ENCODE measurements around the gene GHDC.
"Not testable (repeated sequence)": the region's sequence is repeated elsewhere in the genome, so short reads cannot be mapped to it uniquely, and the experiment has no call there.

GHDC gene

GRCh38 chr17:42191275-42191608 lies 3.1 kb downstream of the GHDC start:
- no peak overlapping the region for H3K27ac ChIP-seq (ENCODE audit: low read depth, low read length, severe bottlenecking)
- H3K4me3 ChIP-seq (ENCODE audit: extremely low read depth, insufficient read depth, low read length, poor library complexity, severe bottlenecking): no peak overlapping the region
- no peaks in the 10 kb centered on the region for H3K9me3 ChIP-seq (ENCODE audit: control insufficient read depth, low read length)
- 84 to 87% methylated on average over 5 of the region's 5 CpGs for WGBS, 2 experiments (ENCODE audit: insufficient coverage in 2 of 2)
- no peaks in the 10 kb centered on the region for H3K36me3 ChIP-seq (ENCODE audit: control insufficient read depth, insufficient read depth, low read length)
- no peaks in the 10 kb centered on the region for H3K4me1 ChIP-seq (ENCODE audit: control insufficient read depth, insufficient read depth, low read length, poor library complexity, severe bottlenecking)

- H3K36me3 ChIP-seq (ENCODE audit: control insufficient read depth, insufficient read depth, low read length): no peaks in the 10 kb centered on the region
- no peak overlapping the region for H3K4me3 ChIP-seq (ENCODE audit: extremely low read depth, insufficient read depth, low read length, poor library complexity, severe bottlenecking)
- H3K4me1 ChIP-seq (ENCODE audit: control insufficient read depth, insufficient read depth, low read length, poor library complexity, severe bottlenecking): peaks cover under 1% of the 10 kb centered on the region
- H3K27ac ChIP-seq (ENCODE audit: low read depth, low read length, severe bottlenecking): no peak overlapping the region
- H3K9me3 ChIP-seq (ENCODE audit: control insufficient read depth, low read length): no peaks in the 10 kb centered on the region
- WGBS, 2 experiments (ENCODE audit: insufficient coverage in 2 of 2): 88 to 89% methylated on average over 9 to 13 of the region's 17 CpGs
Observed at GRCh38 chr17:42190491-42191274, 3.6 kb downstream of the GHDC start.

GRCh38 chr17:42189651-42189965 lies 4.7 kb downstream of the GHDC start:
- H3K27ac ChIP-seq (ENCODE audit: low read depth, low read length, severe bottlenecking): no peak overlapping the region
- H3K4me1 ChIP-seq (ENCODE audit: control insufficient read depth, insufficient read depth, low read length, poor library complexity, severe bottlenecking): peaks cover 5% of the 10 kb centered on the region
- WGBS, 2 experiments (ENCODE audit: insufficient coverage in 2 of 2): 76 to 92% methylated on average over 4 to 5 of the region's 11 CpGs
- H3K9me3 ChIP-seq (ENCODE audit: control insufficient read depth, low read length): no peaks in the 10 kb centered on the region
- H3K36me3 ChIP-seq (ENCODE audit: control insufficient read depth, insufficient read depth, low read length): no peaks in the 10 kb centered on the region
- H3K4me3 ChIP-seq (ENCODE audit: extremely low read depth, insufficient read depth, low read length, poor library complexity, severe bottlenecking): no peak overlapping the region

DNA sequence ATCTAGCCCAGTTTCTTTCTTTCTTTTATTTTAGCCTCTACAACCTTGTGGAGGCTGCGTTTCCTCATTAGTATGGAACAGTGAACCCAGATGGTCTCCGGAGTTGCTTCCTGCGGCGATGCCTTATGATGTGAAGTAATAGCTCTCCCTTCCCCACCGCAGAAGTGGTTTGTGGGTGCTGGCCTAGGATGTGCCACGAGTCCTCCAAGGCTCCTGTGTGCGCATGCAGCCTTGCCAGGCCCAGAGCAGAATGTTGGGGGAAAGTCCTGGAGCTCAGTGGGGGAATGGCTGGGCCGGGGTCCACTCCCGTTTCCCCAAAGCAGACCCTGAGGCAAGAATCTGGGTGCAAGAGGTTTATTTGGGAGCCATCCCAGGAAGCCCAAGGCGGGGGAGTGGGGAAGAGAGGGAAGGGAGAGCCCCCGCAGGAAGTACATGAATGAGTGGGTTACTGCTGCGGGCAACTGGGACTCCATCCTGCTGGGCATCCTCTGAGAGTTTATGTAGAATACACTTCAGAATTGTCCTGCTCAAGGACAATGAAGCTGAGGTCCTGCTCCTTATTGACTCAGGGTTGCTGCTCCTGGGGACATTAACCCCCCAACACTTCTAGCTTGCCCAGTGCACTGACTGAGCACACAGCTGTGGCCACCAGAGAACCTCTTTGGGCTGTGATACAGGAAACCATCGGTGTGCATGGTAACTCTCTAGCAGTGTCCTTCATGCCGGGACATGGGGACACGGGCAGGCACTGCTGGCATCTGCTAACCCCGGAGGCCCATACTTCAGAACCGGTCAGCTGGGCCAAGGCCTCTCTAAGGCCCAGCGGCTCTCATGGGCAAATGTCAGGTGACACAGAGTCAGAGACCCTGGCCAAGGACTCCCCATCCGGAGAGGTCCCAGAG lies 5.3 kb downstream of the GHDC start:
- Histone ChIP-seq H3K4me1 (ENCODE audit: control insufficient read depth, insufficient read depth, low read length, poor library complexity, severe bottlenecking) (peaks cover 6% of the 10 kb centered on the region), H3K36me3 (ENCODE audit: control insufficient read depth, insufficient read depth, low read length) (no peaks in the 10 kb centered on the region), H3K9me3 (ENCODE audit: control insufficient read depth, low read length) (no peaks in the 10 kb centered on the region), H3K4me3 (ENCODE audit: extremely low read depth, insufficient read depth, low read length, poor library complexity, severe bottlenecking) (no peak overlapping the region), H3K27ac (ENCODE audit: low read depth, low read length, severe bottlenecking) (no peak overlapping the region)
- 93 to 96% methylated on average over 16 to 18 of the region's 19 CpGs for WGBS, 2 experiments (ENCODE audit: insufficient coverage in 2 of 2)

DNA sequence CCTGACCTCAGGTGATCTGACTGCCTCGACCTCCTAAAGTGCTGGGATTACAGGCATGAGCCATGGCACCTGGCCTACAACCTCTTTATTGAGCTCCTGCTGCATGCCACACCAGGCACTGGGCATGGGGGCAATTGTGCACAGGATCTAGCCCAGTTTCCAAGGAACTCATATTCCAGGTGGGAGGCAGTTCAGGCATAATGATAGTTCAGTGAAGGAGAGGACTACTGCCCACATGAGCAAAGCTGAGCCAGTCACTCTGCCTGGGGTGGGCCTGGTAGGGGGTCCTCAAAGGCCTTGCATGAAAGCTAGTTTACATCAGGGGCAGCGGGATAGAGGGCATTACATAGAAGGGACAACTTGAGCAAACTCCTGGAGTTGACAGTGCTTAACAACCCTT lies 6.5 kb downstream of the GHDC start:
- 63 to 93% methylated on average over 2 of the region's 2 CpGs for WGBS, 2 experiments (ENCODE audit: insufficient coverage in 2 of 2)
- Histone ChIP-seq H3K27ac (ENCODE audit: low read depth, low read length, severe bottlenecking) (no peak overlapping the region), H3K9me3 (ENCODE audit: control insufficient read depth, low read length) (no peaks in the 10 kb centered on the region), H3K36me3 (ENCODE audit: control insufficient read depth, insufficient read depth, low read length) (no peaks in the 10 kb centered on the region), H3K4me1 (ENCODE audit: control insufficient read depth, insufficient read depth, low read length, poor library complexity, severe bottlenecking) (peaks cover 9% of the 10 kb centered on the region), H3K4me3 (ENCODE audit: extremely low read depth, insufficient read depth, low read length, poor library complexity, severe bottlenecking) (no peak overlapping the region)

DNA sequence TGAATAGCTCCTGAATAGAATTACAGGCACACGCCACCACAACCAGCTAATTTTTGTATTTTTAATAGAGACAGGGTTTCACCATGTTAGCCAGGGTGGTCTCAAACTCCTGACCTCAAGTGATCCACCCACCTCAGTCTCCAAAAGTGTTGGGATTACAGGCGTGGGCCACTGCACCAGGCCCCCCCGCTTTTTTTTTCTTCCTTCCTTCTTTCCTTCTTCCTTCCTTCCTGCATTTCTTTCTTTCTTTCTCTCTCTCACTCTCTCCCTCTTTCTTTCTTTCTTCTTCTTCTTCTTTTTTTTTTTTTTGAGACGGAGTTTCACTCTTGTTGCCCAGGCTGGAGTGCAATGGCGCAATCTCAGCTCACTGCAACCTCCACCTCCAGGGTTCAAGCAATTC lies 8.1 kb downstream of the GHDC start:
- H3K27ac ChIP-seq (ENCODE audit: low read depth, low read length, severe bottlenecking); H3K4me3 ChIP-seq (ENCODE audit: extremely low read depth, insufficient read depth, low read length, poor library complexity, severe bottlenecking): not testable (repeated sequence)
- WGBS, 2 experiments (ENCODE audit: insufficient coverage in 2 of 2): 91 to 95% methylated on average over 3 of the region's 5 CpGs

GRCh38 chr17:42185621-42185930 lies 8.7 kb downstream of the GHDC start:
- Histone ChIP-seq H3K4me3 (ENCODE audit: extremely low read depth, insufficient read depth, low read length, poor library complexity, severe bottlenecking) (no peak overlapping the region), H3K4me1 (ENCODE audit: control insufficient read depth, insufficient read depth, low read length, poor library complexity, severe bottlenecking) (peaks cover 9% of the 10 kb centered on the region), H3K27ac (ENCODE audit: low read depth, low read length, severe bottlenecking) (no peak overlapping the region), H3K9me3 (ENCODE audit: control insufficient read depth, low read length) (no peaks in the 10 kb centered on the region), H3K36me3 (ENCODE audit: control insufficient read depth, insufficient read depth, low read length) (no peaks in the 10 kb centered on the region)
- WGBS, 2 experiments (ENCODE audit: insufficient coverage in 2 of 2): 73% methylated on average over 3 of the region's 7 CpGs; no CpG with 5 or more reads in 1 of the 2 experiments

More for the DNA sequence above, 8.1 kb downstream of the GHDC start:
- H3K9me3 ChIP-seq (ENCODE audit: control insufficient read depth, low read length); H3K4me1 ChIP-seq (ENCODE audit: control insufficient read depth, insufficient read depth, low read length, poor library complexity, severe bottlenecking); H3K36me3 ChIP-seq (ENCODE audit: control insufficient read depth, insufficient read depth, low read length): not testable (repeated sequence)

DNA sequence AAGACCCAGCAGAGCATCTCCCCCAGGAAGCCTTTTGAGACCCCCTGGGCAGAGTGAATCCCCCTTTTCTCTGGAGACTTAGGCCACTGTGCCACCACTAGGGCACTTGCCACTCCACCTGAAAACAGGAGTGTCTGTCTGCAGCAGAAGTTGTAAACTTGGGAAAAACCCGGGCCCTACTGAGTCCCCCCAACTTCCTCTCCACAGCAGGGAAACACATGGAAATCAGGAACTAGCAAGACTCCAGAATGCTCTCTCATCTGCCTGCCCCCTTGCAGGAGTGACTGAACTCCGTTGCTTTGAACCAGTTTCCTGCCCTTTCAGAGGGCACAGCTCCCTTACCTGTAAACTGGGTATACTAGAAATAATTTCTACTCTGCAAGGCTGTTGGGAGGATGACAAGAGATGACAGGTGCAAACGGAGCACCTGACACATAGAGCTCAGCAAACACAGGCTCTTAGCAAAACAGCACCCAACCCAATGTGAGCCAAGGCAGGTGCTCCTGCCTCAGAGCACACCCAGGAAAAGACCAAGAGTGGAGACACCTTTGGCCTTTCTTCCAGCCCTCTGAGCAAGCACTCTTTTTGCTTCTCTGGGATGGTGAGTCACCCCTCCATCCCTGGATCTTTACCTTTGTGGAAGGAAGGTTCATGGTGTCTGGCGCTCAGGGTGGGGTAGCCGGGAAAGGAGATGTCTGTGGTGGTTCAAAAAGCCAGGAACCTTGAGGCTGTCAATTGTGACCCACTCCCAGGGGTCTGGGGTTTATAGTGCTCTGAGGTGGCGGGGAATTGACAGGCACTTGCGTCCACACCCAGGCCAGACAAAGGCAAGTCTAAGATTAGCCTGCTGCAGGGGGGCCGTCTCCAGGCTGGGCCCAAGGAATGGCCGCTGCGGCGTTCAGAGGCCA lies 9.3 kb downstream of the GHDC start, which contains the start of gene HCRT:
Gene HCRT, minus strand, starts transcription at position 740 of the 908 bp plus-strand sequence. Its CDS starts 87 bp downstream, at position 653.
- no peaks in the 10 kb centered on the region for H3K36me3 ChIP-seq (ENCODE audit: control insufficient read depth, insufficient read depth, low read length)
- H3K27ac ChIP-seq (ENCODE audit: low read depth, low read length, severe bottlenecking): no peak within 1 kb of the TSS
- peaks cover 9% of the 10 kb centered on the region for H3K4me1 ChIP-seq (ENCODE audit: control insufficient read depth, insufficient read depth, low read length, poor library complexity, severe bottlenecking)
- 60 to 67% methylated on average over 8 to 9 of the region's 11 CpGs for WGBS, 2 experiments (ENCODE audit: insufficient coverage in 2 of 2)
- H3K4me3 ChIP-seq (ENCODE audit: extremely low read depth, insufficient read depth, low read length, poor library complexity, severe bottlenecking): peak within 1 kb of the TSS; percentile 45
- H3K9me3 ChIP-seq (ENCODE audit: control insufficient read depth, low read length): no peaks in the 10 kb centered on the region

- 16 to 19% methylated on average over 81 to 83 of the region's 83 CpGs for WGBS, 2 experiments (ENCODE audit: insufficient coverage in 2 of 2)
- Histone ChIP-seq H3K27ac (ENCODE audit: low read depth, low read length, severe bottlenecking) (no peak overlapping the region), H3K9me3 (ENCODE audit: control insufficient read depth, low read length) (no peaks in the 10 kb centered on the region)
Observed at GRCh38 chr17:42183741-42184711, 10.3 kb downstream of the GHDC start.

More at GRCh38 chr17:42183741-42184711, 10.3 kb downstream of the GHDC start:
- H3K4me3 ChIP-seq (ENCODE audit: extremely low read depth, insufficient read depth, low read length, poor library complexity, severe bottlenecking): peak overlapping the region; percentile 45
- H3K36me3 ChIP-seq (ENCODE audit: control insufficient read depth, insufficient read depth, low read length): no peaks in the 10 kb centered on the region
- peaks cover 9% of the 10 kb centered on the region for H3K4me1 ChIP-seq (ENCODE audit: control insufficient read depth, insufficient read depth, low read length, poor library complexity, severe bottlenecking)

Data from mesodermal cell (in vitro differentiated cells).